NCI-H526 treated with DMSO at 0.1 percent for 48 hours (cell line): ENCODE data around the gene CD209.

Experiments used
- DNase-seq: peaks from one replicate; lab custom pipeline; 2025; lab: John Stamatoyannopoulos, UW

The CD209 gene

GRCh38 chr19:7705387-7706187, 41.7 kb downstream of the CD209 start:
- DNase-seq: no peak

DNA sequence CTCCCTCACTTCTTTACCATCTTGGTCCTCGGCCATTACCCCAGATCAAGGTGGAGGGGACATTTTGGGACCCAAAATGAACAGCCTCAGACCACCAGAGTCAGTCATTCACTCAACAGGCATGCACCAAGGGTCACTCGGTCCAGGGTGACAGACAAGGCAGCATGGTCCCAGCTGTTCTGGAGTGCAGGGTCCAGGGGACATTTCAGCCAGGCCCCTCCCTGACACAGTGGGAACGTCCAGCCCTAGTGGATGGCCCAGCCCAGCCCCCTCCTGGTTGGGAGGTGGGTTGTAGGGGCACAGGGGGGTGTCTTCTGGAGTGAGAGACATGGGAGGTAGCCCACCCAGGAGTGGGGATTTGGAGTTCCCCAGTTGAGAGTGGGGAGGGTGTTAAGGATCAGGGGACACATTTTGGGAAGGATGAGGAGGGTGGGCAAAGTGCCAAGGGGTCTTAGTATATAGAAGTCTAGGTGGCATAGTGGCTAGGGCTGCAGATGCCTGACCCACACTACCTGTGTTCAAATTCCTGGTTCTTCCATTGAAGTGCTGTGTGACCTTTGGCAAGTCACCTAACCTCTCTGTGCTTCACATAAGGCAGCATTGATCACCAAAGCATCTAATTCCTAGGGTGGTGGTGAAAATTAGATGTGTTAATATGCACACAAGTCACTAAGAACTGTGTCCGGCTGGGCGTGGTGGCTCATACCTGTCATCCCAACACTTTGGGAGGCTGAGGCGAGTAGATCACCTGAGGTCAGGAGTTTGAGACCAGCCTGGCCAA, 42.9 kb downstream of the CD209 start:
- no peak for DNase-seq

- DNase-seq: no peak
Observed at GRCh38 chr19:7703332-7703731, 44.0 kb downstream of the CD209 start.

GRCh38 chr19:7701654-7702457, 45.5 kb downstream of the CD209 start, which contains the start of gene FCER2:
FCER2 (minus strand) TSS chr19:7702131; CDS start chr19:7699760, 2,371 bp downstream.
- DNase-seq: no peak

DNA sequence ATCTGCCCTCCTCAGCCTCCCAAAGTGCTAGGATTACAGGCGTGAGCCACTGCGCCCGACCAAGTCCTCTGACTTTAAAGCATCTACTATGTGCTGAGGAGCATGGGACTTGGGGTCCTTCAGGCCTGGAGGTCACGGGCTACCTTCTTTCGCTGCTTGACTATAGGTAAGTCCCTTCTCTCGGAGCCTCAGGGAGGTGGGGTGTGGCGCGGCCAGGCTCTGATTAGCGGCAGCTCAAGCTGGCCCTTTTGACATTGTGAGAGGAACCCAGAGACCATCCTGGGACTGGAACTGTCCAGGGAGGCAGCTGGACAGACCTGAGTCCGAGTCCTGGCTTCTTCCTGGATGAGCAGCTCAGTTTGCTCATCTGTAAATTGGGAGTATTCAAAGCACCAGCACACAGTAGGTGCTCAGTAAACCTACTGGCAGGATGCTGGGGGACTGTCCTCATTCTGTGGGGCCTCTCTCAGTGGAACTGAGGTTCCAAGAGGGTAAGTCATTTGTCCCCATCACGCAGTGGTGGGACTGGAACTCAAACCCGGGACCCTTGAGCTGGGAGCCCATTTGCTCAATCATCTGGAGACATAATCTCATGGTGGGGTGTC, 46.2 kb downstream of the CD209 start:
- DNase-seq: no peak

DNA sequence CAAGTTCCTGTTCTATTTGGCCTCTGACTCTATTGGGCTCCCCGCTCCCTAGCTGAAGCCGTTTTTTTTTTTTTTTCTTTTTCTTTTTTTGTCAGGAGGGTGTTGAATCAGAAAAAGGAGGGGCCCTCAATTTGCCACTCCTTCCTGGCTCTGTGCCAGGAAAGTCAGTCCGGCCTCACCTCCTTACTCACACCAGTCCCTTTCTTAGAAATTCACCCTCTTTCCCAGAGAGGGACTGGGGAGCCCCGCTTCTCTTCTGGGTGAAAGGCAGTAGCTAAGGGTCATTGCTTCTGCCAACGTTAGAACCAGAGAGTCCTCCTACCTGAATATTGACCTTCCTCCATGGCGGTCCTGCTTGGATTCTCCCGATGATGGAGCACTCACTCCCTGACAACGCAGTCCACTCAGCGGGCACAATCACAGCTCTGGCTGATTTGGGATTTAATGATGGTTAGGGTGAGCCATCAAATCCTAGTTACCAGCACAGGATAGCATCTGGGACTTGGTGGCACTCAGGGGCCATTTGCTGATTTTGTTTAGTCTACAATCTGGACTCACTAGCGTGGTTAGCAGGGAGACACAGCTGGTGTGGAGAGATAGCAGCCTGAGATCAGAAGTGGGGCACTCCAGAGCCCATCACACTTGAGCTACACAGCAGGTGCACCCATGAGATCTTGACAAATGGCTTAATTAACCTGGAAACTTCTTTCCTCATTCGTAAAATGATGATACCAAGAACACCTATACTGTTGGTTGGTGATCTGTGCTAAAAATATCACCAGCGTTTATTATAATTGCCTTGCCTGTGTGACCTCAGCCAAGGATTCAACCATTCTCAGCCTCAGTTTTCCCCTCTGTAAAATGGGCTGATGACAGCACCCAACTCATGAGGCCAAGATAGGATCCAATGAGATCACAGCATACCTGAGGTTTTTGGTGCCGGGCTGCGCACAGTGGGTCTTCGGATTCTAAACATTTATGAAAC, 47.6 kb downstream of the CD209 start:
- no peak for DNase-seq

DNA sequence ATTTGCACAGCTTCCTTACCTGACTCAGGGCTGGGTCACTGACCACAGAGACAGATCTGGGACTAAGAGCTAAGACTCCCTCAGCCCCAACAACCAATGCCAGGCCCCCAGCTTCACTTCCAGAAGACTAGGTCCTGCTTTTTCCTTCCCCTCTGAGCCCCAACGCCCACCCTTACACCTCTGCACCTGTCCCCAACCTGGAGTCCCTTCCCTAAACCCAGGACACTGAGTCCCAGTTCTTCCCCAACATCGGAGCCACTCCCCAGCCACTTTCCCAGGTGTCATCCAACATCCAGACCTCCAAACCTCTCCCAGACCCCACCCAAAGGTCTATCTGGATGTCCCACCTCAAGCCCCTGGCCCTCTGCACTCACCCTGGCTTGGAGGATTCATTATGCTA, 48.3 kb downstream of the CD209 start:
- DNase-seq: no peak

GRCh38 chr19:7698583-7698982, 48.8 kb downstream of the CD209 start:
- no peak for DNase-seq

DNA sequence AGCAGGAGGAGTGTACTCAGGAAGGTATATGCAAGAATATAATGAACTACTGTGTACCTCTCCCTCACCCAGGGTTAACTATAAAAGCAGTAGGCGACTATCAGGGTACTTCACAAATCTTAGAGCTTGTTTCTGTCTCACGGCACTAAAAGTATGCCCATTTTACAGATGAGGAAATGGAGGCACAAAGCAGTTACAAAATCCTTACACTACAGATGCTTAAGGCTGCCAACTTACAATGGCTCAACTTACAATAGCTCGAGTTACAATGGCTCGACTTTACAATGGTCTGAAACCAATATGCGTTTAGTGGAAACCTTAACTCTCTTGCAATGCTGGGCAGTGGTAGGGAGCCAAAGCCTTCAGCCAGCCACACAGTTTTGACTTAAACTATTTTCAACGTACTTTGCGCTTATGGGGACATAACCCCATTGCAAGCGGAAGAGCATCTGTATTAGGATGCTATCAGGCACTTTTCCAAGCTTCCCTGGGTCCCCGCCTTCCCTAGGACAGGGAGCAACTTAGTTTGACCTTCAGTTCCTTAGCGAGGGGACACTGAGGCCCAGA, 49.5 kb downstream of the CD209 start:
- no peak for DNase-seq

DNA sequence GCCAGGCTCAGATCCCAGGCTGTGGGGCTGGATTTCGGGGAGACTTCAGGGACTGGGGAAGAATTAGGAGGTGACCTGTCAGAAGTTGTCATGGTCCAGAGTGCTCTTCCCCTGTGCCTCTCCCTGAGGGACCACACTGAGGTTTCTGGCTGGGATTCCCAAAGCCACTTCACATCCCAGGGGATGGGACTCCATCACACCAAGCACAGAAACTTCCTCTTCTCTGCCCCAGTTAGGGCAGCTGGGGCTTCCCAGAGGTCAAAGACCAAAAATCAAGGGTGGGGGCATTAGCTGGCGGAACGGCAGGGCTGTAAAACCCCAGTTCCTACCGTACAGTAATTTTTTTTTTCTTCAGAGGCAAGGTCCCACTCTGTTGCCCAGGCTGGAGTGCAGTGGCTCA, 52.8 kb downstream of the CD209 start:
- DNase-seq: no peak

DNA sequence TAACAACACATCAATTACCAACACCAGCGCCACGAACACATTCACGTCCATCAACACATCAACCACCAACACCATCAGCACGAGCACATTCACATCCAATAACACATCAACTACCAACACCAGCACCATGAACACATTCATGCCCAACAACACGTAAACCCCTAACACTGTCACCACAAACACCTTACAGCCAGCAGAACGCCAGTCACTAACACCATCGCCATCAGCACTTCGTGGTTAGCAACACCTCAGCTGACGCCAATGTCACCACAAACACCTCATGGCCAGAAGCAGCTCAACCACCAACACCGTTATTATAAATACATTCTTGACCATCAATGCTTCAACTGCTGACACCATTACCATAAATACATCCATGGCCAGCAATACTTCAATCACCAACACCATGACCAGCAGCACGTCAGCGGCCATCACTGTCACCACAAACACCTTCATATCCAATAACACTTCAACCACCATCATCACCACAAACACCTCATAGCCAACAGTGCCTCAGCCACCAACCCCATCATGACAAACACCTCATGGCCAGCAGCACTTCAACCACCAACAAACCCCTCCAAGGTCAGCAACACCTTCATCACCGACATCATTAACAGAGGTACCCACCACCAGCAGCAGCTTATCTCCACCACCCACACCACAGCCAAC, 54.8 kb downstream of the CD209 start:
- no peak for DNase-seq

DNA sequence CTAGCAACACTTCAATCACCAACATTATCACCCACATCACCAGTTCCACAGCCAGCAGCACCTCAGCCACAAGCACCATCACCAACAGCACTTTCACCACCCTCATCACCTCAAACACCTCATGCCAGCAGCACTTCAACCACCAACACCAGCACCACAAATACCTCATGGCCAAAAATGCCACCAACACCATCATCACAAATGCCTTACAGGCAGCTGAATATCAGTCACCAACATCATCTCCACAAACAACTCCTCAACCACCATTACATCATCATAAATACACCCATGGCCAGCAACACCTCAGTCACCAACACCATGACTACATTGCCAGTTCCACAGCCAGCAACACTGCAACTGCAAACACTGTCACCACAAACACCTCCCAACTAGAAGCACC, 55.8 kb downstream of the CD209 start:
- no peak for DNase-seq

- DNase-seq: no peak
Observed at GRCh38 chr19:7690779-7691258, 56.5 kb downstream of the CD209 start.
